ENCODE measurements around the gene RAMACL.

DNA sequence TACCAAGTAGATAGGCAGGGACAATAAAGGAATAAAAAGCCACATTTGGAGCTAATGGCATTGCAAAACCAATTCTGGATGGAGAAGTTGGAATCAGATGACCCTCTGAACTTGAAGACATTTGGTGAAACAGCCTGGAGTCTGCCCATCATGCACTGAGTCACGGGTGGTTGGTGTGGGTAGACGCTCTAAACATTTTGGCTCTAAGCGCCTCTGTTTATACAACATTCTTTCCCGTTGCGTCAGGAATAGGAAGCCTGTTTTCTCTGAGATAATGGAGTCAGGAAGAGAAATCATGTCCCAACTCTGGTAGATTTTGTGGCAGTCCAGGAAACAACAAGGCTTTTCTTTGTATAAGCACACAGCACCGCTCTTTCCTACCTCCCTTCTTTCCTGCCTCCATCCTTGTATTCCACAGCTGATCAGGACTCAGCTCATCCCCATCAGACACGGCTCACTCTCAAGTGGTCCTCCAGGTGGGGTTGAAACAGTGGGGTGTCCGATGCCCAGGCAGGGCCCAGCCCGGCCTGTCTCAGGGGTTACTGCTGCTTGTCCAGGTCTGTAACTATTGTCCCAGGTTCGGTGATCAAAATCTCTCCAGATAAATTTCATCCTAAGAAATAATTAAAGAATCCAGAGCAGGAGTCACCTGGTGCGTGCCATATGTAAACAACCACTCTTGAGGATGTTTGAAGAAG is 12.1 kb upstream of the RAMACL start:
- TF ChIP-seq, protein P1, sequence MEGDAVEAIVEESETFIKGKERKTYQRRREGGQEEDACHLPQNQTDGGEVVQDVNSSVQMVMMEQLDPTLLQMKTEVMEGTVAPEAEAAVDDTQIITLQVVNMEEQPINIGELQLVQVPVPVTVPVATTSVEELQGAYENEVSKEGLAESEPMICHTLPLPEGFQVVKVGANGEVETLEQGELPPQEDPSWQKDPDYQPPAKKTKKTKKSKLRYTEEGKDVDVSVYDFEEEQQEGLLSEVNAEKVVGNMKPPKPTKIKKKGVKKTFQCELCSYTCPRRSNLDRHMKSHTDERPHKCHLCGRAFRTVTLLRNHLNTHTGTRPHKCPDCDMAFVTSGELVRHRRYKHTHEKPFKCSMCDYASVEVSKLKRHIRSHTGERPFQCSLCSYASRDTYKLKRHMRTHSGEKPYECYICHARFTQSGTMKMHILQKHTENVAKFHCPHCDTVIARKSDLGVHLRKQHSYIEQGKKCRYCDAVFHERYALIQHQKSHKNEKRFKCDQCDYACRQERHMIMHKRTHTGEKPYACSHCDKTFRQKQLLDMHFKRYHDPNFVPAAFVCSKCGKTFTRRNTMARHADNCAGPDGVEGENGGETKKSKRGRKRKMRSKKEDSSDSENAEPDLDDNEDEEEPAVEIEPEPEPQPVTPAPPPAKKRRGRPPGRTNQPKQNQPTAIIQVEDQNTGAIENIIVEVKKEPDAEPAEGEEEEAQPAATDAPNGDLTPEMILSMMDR (IDR thresholded peaks at IDR 0.05), result no peak
- TF ChIP-seq POLR2A (IDR thresholded peaks at IDR 0.05), result no peak

All from tibial nerve (tissue), 3 donors.